ENCODE measurements around the gene PIEZO1. TPM values are rescaled to one million over a fixed set of nuclear protein-coding genes. Genes with fewer than 3 reads are reported as not detected.

PIEZO1 gene
- total and polyA plus RNA-seq, 2 donors (not counting 3 experiments of a cell fraction or from before 2014, with no cell fraction given): 298 to 322 TPM

DNA sequence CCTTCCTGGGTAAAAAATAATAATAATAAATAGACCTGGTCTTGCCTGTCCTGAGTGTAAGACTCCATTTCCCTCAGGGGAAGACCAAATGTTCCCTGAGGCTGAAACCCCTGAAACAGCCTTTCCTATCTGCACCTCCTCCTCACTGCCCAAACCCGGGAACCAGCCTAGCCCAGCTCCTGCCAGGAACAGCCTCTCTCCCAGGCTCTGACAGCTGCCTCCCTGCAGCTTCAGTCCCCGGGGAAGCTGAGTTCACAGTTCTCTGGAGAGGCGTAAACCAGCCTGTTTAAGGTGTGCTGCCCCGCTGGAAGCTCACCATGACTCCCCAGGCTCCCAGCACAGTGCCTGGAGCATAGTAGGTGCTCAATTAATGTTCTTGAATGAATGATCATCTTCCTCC lies 11.3 kb upstream of the PIEZO1 start:
- Histone ChIP-seq H3K27me3 (ENCODE audit: control insufficient read depth in 2 of 2, insufficient read depth in 2 of 2, low read length in 2 of 2) (peaks cover 0 to 4% of the 10 kb centered on the region in 2 experiments), H2AFZ (ENCODE audit: low read depth, low read length) (no peak overlapping the region), H3K4me1 (ENCODE audit: control insufficient read depth, extremely low read depth, insufficient read depth, low read length) (no peaks in the 10 kb centered on the region), H3K36me3 (ENCODE audit: control insufficient read depth in 2 of 2, extremely low read depth in 1 of 2, insufficient read depth in 2 of 2, low read length in 2 of 2) (no peaks in the 10 kb centered on the region), H3K9me1 (replicated peaks; ENCODE audit: control insufficient read depth, extremely low read depth, insufficient read depth, low read length) (no peaks in the 10 kb centered on the region), H3K27ac (ENCODE audit: insufficient read depth, low read depth, low read length) (no peak overlapping the region), H3K4me3 (replicated peaks in 1 of 3; ENCODE audit: insufficient read depth in 1 of 3, low read depth in 1 of 3, low read length in 3 of 3) (no peak overlapping the region), H3K9ac (replicated peaks; ENCODE audit: extremely low read depth, insufficient read depth, low read length) (no peak overlapping the region), H3K79me2 (ENCODE audit: control insufficient read depth, insufficient read depth, low read length) (no peaks in the 10 kb centered on the region), H4K20me1 (replicated peaks; ENCODE audit: control insufficient read depth, extremely low read depth, insufficient read depth, low read length) (no peaks in the 10 kb centered on the region), H3K9me3 (replicated peaks; ENCODE audit: control insufficient read depth, insufficient read depth, low read length) (no peaks in the 10 kb centered on the region), H3K4me2 (ENCODE audit: insufficient read depth, low read length) (no peak overlapping the region)
- FAIRE-seq (no peak), DNase-seq (ENCODE audit: low read depth, low spot score) (no peak)
- POLR2A ChIA-PET: no interaction called here
- intact Hi-C loops (cut with micrococcal nuclease): no loop called here
- dilution Hi-C loops (cut with MboI; ENCODE audit: extremely low pct_ligation_motif_present, low sequenced_read_pairs): no loop called here
- BruUV-seq (replicated peaks): no TSS peak
- TF ChIP-seq GATA2 (IDR thresholded peaks at IDR 0.05; ENCODE audit: insufficient read depth, insufficient read length, low read depth, low read length): no peak
- no peak for TF ChIP-seq POLR2A (IDR thresholded peaks at IDR 0.05; ENCODE audit: low read depth, low read length)
- no peak for TF ChIP-seq MYC (IDR thresholded peaks at IDR 0.05; ENCODE audit: low read depth, low read length)
- TF ChIP-seq JUN (IDR thresholded peaks at IDR 0.05; ENCODE audit: borderline replicate concordance, insufficient read depth, insufficient read length, low read depth): no peak
- TF ChIP-seq EZH2 (IDR thresholded peaks at IDR 0.05; ENCODE audit: borderline replicate concordance, low read depth, low read length, severe bottlenecking): no peak
- TF ChIP-seq MAX (IDR thresholded peaks at IDR 0.05; ENCODE audit: insufficient read depth, insufficient read length): no peak
- CTCF ChIA-PET: interaction anchor here (0.7 to 2.5 kb wide), 3 partner anchors 11 to 59 kb away, joined by 3 to 8 read pairs (median 8); partner anchors contain the start of gene PIEZO1

- Histone ChIP-seq H3K27ac (ENCODE audit: insufficient read depth, low read depth, low read length) (no peak overlapping the region), H3K4me2 (ENCODE audit: insufficient read depth, low read length) (no peak overlapping the region), H3K27me3 (ENCODE audit: control insufficient read depth in 2 of 2, insufficient read depth in 2 of 2, low read length in 2 of 2) (peaks cover 0 to 4% of the 10 kb centered on the region in 2 experiments), H3K36me3 (ENCODE audit: control insufficient read depth in 2 of 2, extremely low read depth in 1 of 2, insufficient read depth in 2 of 2, low read length in 2 of 2) (no peaks in the 10 kb centered on the region), H2AFZ (ENCODE audit: low read depth, low read length) (no peak overlapping the region), H3K9ac (replicated peaks; ENCODE audit: extremely low read depth, insufficient read depth, low read length) (no peak overlapping the region), H3K4me3 (replicated peaks in 1 of 3; ENCODE audit: insufficient read depth in 1 of 3, low read depth in 1 of 3, low read length in 3 of 3) (no peak overlapping the region), H4K20me1 (replicated peaks; ENCODE audit: control insufficient read depth, extremely low read depth, insufficient read depth, low read length) (no peaks in the 10 kb centered on the region), H3K9me3 (replicated peaks; ENCODE audit: control insufficient read depth, insufficient read depth, low read length) (no peaks in the 10 kb centered on the region), H3K79me2 (ENCODE audit: control insufficient read depth, insufficient read depth, low read length) (no peaks in the 10 kb centered on the region), H3K4me1 (ENCODE audit: control insufficient read depth, extremely low read depth, insufficient read depth, low read length) (no peaks in the 10 kb centered on the region), H3K9me1 (replicated peaks; ENCODE audit: control insufficient read depth, extremely low read depth, insufficient read depth, low read length) (no peaks in the 10 kb centered on the region)
- dilution Hi-C loops (cut with MboI; ENCODE audit: extremely low pct_ligation_motif_present, low sequenced_read_pairs) (no loop called here), intact Hi-C loops (cut with micrococcal nuclease) (no loop called here)
- TF ChIP-seq MAX (IDR thresholded peaks at IDR 0.05; ENCODE audit: insufficient read depth, insufficient read length) (no peak), POLR2AphosphoS5 (IDR thresholded peaks at IDR 0.05; ENCODE audit: insufficient read depth, low read depth, low read length) (no peak), EZH2 (IDR thresholded peaks at IDR 0.05; ENCODE audit: borderline replicate concordance, low read depth, low read length, severe bottlenecking) (no peak), GATA2 (IDR thresholded peaks at IDR 0.05; ENCODE audit: insufficient read depth, insufficient read length, low read depth, low read length) (no peak), FOS (IDR thresholded peaks at IDR 0.05; ENCODE audit: borderline replicate concordance, insufficient read depth, low read length) (no peak), JUN (IDR thresholded peaks at IDR 0.05; ENCODE audit: borderline replicate concordance, insufficient read depth, insufficient read length, low read depth) (no peak), MYC (IDR thresholded peaks at IDR 0.05; ENCODE audit: low read depth, low read length) (no peak), POLR2A (IDR thresholded peaks at IDR 0.05; ENCODE audit: low read depth, low read length) (no peak)
- TF ChIP-seq, protein P1, sequence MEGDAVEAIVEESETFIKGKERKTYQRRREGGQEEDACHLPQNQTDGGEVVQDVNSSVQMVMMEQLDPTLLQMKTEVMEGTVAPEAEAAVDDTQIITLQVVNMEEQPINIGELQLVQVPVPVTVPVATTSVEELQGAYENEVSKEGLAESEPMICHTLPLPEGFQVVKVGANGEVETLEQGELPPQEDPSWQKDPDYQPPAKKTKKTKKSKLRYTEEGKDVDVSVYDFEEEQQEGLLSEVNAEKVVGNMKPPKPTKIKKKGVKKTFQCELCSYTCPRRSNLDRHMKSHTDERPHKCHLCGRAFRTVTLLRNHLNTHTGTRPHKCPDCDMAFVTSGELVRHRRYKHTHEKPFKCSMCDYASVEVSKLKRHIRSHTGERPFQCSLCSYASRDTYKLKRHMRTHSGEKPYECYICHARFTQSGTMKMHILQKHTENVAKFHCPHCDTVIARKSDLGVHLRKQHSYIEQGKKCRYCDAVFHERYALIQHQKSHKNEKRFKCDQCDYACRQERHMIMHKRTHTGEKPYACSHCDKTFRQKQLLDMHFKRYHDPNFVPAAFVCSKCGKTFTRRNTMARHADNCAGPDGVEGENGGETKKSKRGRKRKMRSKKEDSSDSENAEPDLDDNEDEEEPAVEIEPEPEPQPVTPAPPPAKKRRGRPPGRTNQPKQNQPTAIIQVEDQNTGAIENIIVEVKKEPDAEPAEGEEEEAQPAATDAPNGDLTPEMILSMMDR (IDR thresholded peaks at IDR 0.05; ENCODE audit: extremely low read depth in 1 of 2, insufficient read depth in 1 of 2, low read depth in 1 of 2, low read length in 2 of 2): no peak
- FAIRE-seq (no peak), DNase-seq (ENCODE audit: low read depth, low spot score) (no peak)
- CTCF ChIA-PET: interaction anchor here (0.7 to 3.4 kb wide), 4 partner anchors 8 to 56 kb away, joined by 3 to 23 read pairs (median 3); no protein-coding TSS in a partner anchor
- POLR2A ChIA-PET: no interaction called here
- no TSS peak for BruUV-seq (replicated peaks)
Observed at GRCh38 chr16:88793251-88793954, 8.4 kb upstream of the PIEZO1 start.
